ENCODE measurements around the gene RMDN2. TPM values are rescaled to one million over a fixed set of nuclear protein-coding genes. Genes with fewer than 3 reads are reported as not detected.
"Not testable (repeated sequence)": the region's sequence is repeated elsewhere in the genome, so short reads cannot be mapped to it uniquely, and the experiment has no call there.

Gene RMDN2
- total RNA-seq, 1 experiment from 2014 or later = 3.0 TPM

DNA sequence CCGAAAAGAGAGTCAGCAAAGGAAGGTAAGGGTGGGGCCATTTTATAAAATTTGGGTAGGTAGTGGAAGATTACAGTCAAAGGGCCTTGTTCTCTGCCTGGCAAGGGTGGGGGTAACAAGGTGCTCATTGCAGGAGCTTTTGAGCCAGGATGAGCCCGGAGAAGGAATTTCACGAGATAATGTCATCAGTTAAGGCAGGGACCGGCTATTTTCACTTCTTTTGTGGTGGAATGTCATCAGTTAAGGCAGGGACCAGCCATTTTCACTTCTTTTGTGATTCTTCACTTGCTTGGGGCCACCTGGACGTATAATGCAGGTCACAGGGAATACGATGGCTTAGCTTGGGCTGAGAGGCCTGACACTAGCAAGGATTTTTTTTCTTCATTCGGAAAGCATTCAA, 92.7 kb downstream of the RMDN2 start (continued):
- TF ChIP-seq GTF2I (CRISPR knock-in tag; conservative IDR thresholded peaks at IDR 0.05) (no peak), PRRX2 (CRISPR knock-in tag; IDR thresholded peaks at IDR 0.05) (no peak), SOX15 (CRISPR knock-in tag; IDR thresholded peaks at IDR 0.05) (no peak), AR (CRISPR knock-in tag; IDR thresholded peaks at IDR 0.05) (no peak), ZNF138 (CRISPR knock-in tag; conservative IDR thresholded peaks at IDR 0.05) (no peak), ATF3 (CRISPR knock-in tag; conservative IDR thresholded peaks at IDR 0.05) (no peak)
- TF ChIP-seq, protein P1, sequence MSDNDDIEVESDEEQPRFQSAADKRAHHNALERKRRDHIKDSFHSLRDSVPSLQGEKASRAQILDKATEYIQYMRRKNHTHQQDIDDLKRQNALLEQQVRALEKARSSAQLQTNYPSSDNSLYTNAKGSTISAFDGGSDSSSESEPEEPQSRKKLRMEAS (CRISPR knock-in tag; IDR thresholded peaks at IDR 0.05) = no peak

- H3K4me3 Mint-ChIP-seq; ATAC-seq; H3K9me3 Mint-ChIP-seq; H3K27me3 Mint-ChIP-seq (ENCODE audit: low read depth); POLR2A ChIA-PET; CTCF ChIA-PET; H3K27ac Mint-ChIP-seq; DNase-seq (ENCODE audit: low spot score); H3K36me3 Mint-ChIP-seq: not testable (repeated sequence)
- TF ChIP-seq NFYB (CRISPR knock-in tag; conservative IDR thresholded peaks at IDR 0.05; ENCODE audit: low read depth) = 0 out of 2 replicates have a peak, but pooled peaks have one; percentile 18
- peaks cover 21% of the 10 kb centered on the region for H3K4me1 Mint-ChIP-seq
Measured at GRCh38 chr2:38020359-38021069, 95.4 kb downstream of the RMDN2 start.

GRCh38 chr2:38021589-38021988, 96.5 kb downstream of the RMDN2 start:
- ATAC-seq (no peak), DNase-seq (ENCODE audit: low spot score) (no peak)
- CTCF ChIA-PET = no interaction called here
- Mint-ChIP-seq H3K4me1 (peaks cover 15% of the 10 kb centered on the region), H3K4me3 (no peak overlapping the region), H3K9me3 (peaks cover 7% of the 10 kb centered on the region; the same call in 1 of the 2 replicates), H3K27me3 (ENCODE audit: low read depth) (no peaks in the 10 kb centered on the region), H3K27ac (no peak overlapping the region), H3K36me3 (no peaks in the 10 kb centered on the region)
- TF ChIP-seq CTCF (IDR thresholded peaks at IDR 0.05) = no peak
- no peak for TF ChIP-seq ETV6 (CRISPR knock-in tag; IDR thresholded peaks at IDR 0.05)
- TF ChIP-seq GABPB1 (CRISPR knock-in tag; IDR thresholded peaks at IDR 0.05) = no peak
- TF ChIP-seq CREM (CRISPR knock-in tag; IDR thresholded peaks at IDR 0.05) = no peak
- no peak for TF ChIP-seq ESRRA (CRISPR knock-in tag; IDR thresholded peaks at IDR 0.05; ENCODE audit: borderline replicate concordance)
- no peak for TF ChIP-seq CREB1 (CRISPR knock-in tag; IDR thresholded peaks at IDR 0.05)
- TF ChIP-seq NR1H2 (CRISPR knock-in tag; IDR thresholded peaks at IDR 0.05) = no peak
- TF ChIP-seq, protein P2, sequence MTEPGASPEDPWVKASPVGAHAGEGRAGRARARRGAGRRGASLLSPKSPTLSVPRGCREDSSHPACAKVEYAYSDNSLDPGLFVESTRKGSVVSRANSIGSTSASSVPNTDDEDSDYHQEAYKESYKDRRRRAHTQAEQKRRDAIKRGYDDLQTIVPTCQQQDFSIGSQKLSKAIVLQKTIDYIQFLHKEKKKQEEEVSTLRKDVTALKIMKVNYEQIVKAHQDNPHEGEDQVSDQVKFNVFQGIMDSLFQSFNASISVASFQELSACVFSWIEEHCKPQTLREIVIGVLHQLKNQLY (CRISPR knock-in tag; IDR thresholded peaks at IDR 0.05) = no peak
- no peak for TF ChIP-seq ZSCAN18 (CRISPR knock-in tag; IDR thresholded peaks at IDR 0.05)
- TF ChIP-seq, protein P1 (CRISPR knock-in tag; IDR thresholded peaks at IDR 0.05) = no peak
- no peak for TF ChIP-seq MXD4 (CRISPR knock-in tag; IDR thresholded peaks at IDR 0.05; ENCODE audit: borderline replicate concordance)
- no peak for TF ChIP-seq TCF7 (CRISPR knock-in tag; IDR thresholded peaks at IDR 0.05; ENCODE audit: low read depth)
- TF ChIP-seq AFF4 (CRISPR knock-in tag; IDR thresholded peaks at IDR 0.05; ENCODE audit: borderline replicate concordance) = no peak
- POLR2A ChIA-PET = no interaction called here
